Measurements from ENCODE around the gene TMEM169.

The TMEM169 gene

DNA sequence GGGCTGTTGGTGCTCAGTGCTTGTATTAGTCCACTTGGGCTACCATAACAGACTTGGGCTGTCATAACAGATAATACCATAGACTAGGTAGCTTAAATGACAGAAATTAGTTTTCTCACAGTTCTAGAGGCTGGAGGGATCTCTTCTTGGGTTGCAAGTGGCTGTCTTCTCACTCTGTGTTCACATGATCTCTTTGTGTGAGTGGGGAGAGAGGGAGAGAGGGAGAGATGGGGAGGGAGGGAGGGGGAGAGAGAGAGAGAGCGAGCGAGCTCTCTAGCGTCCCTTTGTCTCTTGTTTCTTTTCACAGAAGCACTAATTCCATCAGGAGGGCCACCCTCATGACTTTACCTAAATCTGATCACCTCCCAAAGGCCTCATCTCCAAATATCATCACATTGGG, 23.0 kb downstream of the TMEM169 start:
- no peak for DNase-seq (ENCODE audit: low read depth)

- DNase-seq (ENCODE audit: low read depth) = no peak
Observed at GRCh38 chr2:216107320-216107719, 25.6 kb downstream of the TMEM169 start.

GRCh38 chr2:216107760-216108159, 26.0 kb downstream of the TMEM169 start:
- no peak for DNase-seq (ENCODE audit: low read depth)

DNA sequence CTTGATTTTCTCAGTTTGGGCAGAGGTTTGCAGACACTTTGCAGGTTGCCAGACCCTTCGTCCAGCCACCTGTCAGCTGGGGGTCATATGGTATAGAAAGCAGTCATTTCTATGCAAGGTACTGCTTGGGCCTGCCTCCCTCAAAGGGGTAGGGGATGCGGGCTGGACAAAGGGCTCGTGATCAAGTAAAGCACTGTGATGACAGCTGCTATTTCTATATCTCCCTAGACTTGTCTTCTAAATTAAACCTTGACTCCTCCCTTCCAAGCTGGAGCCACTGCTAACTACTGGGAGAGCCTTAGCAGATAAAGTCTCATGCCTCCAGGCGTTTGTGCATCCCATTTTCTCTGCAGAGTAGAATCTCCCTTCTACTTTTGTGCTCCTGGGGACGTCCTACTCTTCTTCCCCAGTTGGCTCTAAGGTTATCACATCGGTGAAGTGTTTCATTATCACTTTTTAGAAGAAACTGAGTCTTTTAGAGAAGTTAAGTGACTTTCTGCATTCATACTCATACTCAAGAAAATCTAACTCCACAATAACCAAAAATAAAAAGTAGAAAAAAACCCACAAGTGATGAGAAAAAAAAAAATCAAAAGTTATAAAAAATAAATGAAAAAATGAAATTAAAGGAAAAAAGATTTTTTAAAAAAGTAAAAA, 26.7 kb downstream of the TMEM169 start:
- no peak for DNase-seq (ENCODE audit: low read depth)

- DNase-seq (ENCODE audit: low read depth) = peak; percentile 97
Observed at GRCh38 chr2:216108967-216109921, 27.5 kb downstream of the TMEM169 start, which contains the start of gene XRCC5. TSS of gene XRCC5 (plus strand) at chr2:216109348. CDS start at chr2:216109437, 89 bp downstream.

GRCh38 chr2:216109962-216110614, 28.4 kb downstream of the TMEM169 start:
- DNase-seq (ENCODE audit: low read depth) = no peak

GRCh38 chr2:216110620-216111019, 28.9 kb downstream of the TMEM169 start:
- no peak for DNase-seq (ENCODE audit: low read depth)

GRCh38 chr2:216111122-216111521, 29.4 kb downstream of the TMEM169 start:
- no peak for DNase-seq (ENCODE audit: low read depth)

GRCh38 chr2:216112926-216113325, 31.2 kb downstream of the TMEM169 start:
- DNase-seq (ENCODE audit: low read depth) = no peak

DNA sequence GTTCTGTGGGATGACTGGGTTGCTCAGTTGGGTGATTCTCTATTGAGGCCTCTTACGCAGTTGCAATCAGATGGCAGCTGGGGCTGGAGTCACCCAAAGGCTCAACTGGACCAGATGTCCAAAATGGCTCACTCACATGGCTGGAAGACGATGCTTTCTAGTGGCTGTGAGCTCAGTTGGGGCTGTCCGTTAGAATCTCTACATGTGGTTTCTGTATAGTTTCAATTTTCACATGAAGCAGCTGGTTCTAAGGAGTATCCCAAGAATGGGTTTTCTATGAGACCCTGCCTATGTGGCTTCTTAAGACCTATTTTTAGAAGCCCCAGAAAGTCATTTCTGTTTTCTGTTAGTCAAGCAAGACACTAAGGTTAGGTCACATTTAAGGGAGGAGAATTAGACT, 31.9 kb downstream of the TMEM169 start:
- DNase-seq (ENCODE audit: low read depth) = no peak

DNA sequence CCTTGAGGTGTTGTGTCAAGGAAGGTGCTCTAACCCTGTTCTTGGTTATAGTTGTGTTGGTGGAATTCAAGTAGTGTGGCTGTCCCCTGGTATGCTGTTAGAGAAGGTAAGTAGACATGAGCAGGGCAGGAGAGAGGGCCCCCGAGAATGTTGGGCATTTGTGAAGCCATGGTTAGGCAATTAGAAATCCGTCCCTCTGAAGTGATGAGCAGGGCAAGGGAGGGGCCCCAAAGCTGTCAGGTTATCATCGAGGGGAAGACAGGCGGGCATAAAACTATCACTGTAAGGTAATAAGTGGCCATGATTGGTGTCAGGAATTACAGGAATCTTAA, 32.6 kb downstream of the TMEM169 start:
- no peak for DNase-seq (ENCODE audit: low read depth)

DNA sequence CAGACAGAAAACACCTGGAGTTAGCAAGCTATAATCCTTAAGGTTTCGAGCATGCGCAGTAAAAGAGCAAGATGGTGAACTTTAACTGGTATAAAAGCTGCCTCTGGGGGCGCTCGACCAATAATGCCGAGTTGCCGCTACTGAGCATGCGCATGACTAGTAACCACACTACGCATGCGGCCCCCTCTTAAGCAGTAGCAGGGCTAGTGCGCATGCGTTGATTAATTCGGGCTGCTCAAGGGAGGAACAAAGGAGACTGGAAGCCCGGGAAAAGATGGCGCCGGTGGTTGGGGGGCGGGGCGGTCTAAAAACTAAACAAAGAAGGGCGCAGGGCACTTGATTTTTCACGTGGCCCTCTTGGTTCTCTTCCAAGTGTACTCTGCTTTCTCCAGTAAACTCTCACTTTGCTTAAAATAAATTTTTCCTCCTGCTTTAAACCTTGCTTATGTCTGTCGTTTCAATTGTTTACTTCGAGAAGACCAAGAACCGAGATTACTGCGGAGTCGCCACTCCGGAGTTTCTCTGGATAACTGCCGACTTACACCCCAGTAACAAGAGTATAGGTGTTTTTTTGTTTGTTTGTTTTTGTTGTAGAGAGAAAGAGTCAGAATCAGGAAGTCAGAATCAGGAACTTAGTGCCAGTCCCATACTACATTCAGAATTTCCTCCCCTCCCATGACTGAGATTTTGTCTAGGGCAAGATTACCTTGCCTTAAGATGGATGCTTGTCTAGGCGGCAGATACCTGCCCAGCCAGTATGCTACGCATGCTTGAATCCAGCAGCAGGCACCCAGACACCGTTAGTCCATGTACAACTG, 33.2 kb downstream of the TMEM169 start:
- DNase-seq (ENCODE audit: low read depth) = peak; percentile 91

DNA sequence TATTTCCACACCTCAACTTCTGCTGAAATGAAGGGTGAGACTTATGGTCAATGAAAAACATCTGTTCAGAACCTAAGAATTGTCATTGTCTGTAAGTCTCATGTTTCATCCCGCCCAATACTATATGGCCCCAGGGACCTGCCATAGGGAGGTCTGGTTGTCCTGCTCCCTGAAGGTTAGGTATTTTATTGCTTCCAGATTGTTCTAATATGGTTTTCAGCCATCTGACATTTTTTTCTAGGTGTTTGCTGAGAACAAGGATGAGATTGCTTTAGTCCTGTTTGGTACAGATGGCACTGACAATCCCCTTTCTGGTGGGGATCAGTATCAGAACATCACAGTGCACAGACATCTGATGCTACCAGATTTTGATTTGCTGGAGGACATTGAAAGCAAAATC, 34.7 kb downstream of the TMEM169 start:
- DNase-seq (ENCODE audit: low read depth) = no peak

- no peak for DNase-seq (ENCODE audit: low read depth)
Observed at GRCh38 chr2:216117561-216118340, 36.0 kb downstream of the TMEM169 start.

DNA sequence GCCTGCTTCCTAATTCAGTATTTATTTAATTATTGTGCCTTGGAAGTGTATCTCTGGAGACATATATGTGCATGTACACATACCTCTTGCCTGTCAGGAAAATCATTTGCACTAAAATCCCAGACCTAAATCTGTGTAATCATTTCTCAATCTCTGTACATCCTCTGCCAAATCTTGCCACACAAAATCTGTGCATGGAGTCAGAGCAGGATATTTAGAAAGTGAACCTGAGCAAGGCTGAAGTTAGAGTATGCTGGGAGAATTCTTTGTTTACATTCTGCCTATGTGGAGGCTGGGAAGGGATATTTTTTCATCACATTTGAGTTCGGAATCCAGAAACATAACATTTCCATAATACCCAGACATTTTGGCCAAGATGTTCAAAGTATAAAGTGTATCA, 36.8 kb downstream of the TMEM169 start:
- no peak for DNase-seq (ENCODE audit: low read depth)

DNA sequence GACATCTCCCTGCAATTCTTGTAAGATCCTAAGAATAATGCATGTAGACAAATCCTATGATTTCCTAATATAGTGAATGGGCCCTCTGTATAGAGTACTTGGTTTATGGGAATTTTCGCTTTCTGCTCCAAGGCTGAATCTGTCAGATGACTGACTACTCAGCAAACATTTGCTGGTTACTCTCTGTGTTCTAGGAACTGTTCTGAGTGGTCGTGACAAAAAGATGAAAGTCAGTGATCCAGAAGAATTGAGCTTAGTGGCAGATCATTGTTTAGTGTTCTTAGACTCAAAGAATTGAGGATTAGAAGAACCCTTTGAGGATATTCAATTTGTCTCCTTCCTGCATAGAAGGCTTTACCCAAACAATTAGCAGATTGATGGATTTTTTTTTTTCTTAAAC, 37.4 kb downstream of the TMEM169 start:
- DNase-seq (ENCODE audit: low read depth) = no peak

- no peak for DNase-seq (ENCODE audit: low read depth)
Observed at GRCh38 chr2:216119986-216120385, 38.3 kb downstream of the TMEM169 start.

DNA sequence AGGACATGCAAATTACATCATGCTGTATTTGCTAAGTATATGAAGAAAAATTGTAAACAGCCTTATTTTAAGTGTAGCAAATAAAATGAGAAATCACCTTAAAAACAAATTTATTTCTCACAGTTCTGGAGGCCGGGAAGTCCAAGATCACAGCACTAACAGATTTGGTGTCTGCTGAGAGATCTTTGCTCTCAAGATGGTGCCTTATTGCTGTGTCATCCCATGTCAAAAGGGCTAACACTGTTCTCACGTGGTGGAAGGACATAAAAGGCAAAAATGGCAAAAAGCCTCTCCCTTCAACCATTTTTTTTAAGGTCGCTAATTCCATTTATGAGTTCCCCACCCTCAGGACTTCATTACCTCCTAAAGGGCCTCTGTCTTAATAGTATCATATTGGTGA, 39.5 kb downstream of the TMEM169 start:
- DNase-seq (ENCODE audit: low read depth) = no peak

DNA sequence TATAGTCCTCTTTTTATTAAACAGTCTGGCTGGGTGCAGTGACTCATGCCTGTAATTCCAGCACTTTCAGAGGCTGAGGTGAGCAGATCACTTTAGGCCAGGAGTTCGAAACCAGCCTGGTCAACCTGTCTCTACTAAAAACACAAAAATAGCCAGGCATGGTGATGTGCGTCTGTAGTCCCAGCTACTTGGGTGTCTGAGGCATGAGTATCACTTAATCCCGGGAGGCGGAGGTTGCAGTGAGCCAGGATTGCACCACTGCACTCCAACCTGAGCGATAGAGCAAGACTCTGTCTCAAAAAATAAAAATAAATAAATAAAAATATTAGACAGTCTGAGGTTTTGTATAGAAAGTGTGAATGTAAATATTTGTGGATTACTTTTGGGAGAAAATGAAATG, 45.2 kb downstream of the TMEM169 start:
- no peak for DNase-seq (ENCODE audit: low read depth)

GRCh38 chr2:216130346-216130971, 48.7 kb downstream of the TMEM169 start:
- no peak for DNase-seq (ENCODE audit: low read depth)
